Ovary (tissue), 3 donors: ENCODE results near the gene SEC22C.

Source experiments
- POLR2A ChIP-seq: fragments of 450-650 bp; IDR thresholded peaks from one replicate; pipeline ENCODE4 v1.6.1; 2017; ENCODE audit warnings: antibody characterized with exemption, mild to moderate bottlenecking, moderate library complexity
- TF ChIP-seq, protein P1 (sequence below), 3 donors: fragments of 450-650 bp in 2 of 3; fragments of 200-600 bp in 1 of 3; IDR thresholded peaks; one replicate each; pipeline versions ENCODE4 v1.5.1 to v1.8.0; 2016 to 2022; ENCODE audit warnings: antibody characterized with exemption in 3 of 3, mild to moderate bottlenecking in 1 of 3
- donor health status: DM: no; HTN: no; CAD: no.

GRCh38 chr3:42589382-42590109, 7.8 kb upstream of the SEC22C start:
- TF ChIP-seq, protein P1, sequence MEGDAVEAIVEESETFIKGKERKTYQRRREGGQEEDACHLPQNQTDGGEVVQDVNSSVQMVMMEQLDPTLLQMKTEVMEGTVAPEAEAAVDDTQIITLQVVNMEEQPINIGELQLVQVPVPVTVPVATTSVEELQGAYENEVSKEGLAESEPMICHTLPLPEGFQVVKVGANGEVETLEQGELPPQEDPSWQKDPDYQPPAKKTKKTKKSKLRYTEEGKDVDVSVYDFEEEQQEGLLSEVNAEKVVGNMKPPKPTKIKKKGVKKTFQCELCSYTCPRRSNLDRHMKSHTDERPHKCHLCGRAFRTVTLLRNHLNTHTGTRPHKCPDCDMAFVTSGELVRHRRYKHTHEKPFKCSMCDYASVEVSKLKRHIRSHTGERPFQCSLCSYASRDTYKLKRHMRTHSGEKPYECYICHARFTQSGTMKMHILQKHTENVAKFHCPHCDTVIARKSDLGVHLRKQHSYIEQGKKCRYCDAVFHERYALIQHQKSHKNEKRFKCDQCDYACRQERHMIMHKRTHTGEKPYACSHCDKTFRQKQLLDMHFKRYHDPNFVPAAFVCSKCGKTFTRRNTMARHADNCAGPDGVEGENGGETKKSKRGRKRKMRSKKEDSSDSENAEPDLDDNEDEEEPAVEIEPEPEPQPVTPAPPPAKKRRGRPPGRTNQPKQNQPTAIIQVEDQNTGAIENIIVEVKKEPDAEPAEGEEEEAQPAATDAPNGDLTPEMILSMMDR (IDR thresholded peaks at IDR 0.05), result no peak
- no peak for TF ChIP-seq POLR2A
